DMS53 (cell line): ENCODE data around the gene FBXL17.

Experiments
- DNase-seq: peaks from one replicate; lab custom pipeline; 2025; lab: John Stamatoyannopoulos, UW

Gene FBXL17

GRCh38 chr5:107809201-107810034 lies 572.5 kb downstream of the FBXL17 start:
- no peak for DNase-seq
